ENCODE measurements around the gene CD79A. TPM values are rescaled to one million over a fixed set of nuclear protein-coding genes. Genes with fewer than 3 reads are reported as not detected.

CD79A gene
- total and polyA plus RNA-seq, 5 donors, result 0.09 to 0.58 (median 0.37) TPM; not detected in 2

DNA sequence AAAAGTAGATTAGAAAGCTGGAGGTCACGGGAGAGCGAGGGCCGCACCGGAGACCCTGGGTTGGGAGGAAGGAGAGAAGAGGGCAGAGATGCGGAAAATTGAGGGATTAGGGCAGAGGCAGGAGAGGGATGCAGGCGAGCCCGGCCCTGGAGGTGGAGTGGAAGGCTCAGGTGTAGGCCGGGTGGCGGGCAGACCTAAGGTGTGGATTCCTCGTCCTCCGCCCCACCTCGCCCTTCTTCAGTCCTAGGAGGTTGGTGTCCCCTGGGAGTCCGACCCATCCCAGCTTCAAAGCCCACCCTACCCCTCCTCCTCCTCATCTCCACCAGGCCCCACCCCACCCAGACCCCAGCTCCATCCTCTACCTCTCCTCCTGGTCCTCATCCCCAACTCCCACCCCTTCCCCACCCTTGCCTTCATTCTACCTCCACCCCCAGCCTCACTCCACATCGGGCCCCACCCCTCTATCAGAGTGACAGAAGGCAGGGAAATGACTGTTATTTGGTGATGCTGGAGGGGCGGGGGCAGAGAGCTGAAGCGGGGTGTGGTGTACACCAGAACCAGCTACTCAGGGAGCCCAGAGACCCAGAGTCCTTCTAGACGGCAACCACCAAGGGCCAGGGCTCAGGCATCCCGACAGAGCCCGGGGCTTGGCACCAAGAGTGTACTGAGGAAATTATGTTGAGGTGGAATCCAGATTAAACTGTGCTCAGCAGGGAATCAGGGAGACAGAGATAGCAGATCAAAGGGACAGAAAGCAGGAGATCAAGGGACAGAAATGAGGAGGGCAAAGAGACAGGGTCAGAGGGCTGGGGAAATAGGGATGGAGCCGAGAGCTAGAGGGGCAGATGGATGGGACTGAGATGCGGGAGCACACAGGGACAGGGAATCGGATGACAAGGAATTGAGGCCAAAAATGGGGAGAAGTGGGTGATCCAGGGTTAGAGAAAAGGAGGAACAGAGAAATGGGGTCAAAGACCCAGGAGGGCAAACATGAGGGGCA is 44.8 kb downstream of the CD79A start:
- no peak overlapping the region for H3K27ac ChIP-seq (ENCODE audit: low read length)
- WGBS, result 8% methylated on average over 22 of the region's 22 CpGs
- no peaks in the 10 kb centered on the region for H3K9me3 ChIP-seq (ENCODE audit: control insufficient read depth, low read length)
- no peak overlapping the region for H3K4me3 ChIP-seq (ENCODE audit: low read length)
- ATAC-seq (no peak), DNase-seq (peak in 2 of 3 donors; percentile 30 to 32)
- intact Hi-C loops (cut with DNase I), result no loop called here
- no peaks in the 10 kb centered on the region for H3K4me1 ChIP-seq (ENCODE audit: control insufficient read depth, insufficient read depth, low read length)
- H3K27me3 ChIP-seq (ENCODE audit: control insufficient read depth, insufficient read depth), result no peaks in the 10 kb centered on the region

DNA sequence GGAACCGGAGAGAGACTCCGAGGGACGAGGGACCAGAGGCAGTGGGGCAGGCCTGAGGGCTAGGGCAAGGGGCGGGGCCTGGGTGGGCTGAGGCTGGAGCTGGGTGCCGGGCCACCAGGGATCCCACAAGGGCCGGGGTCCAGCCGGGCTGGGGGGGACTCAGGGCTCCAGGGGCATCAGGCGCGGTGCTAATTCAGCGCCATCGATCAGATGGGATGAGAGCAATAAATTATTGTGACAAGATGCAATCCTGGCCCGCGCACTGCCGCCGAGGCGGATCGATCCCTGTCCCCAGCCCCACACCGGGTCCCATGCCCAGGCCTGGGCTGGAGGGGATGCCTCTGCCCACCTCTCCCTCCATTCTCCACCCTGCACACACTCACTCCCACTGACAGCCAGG is 45.5 kb downstream of the CD79A start:
- no peaks in the 10 kb centered on the region for H3K4me1 ChIP-seq (ENCODE audit: control insufficient read depth, insufficient read depth, low read length)
- peak in 2 of 3 donors; percentile 14 to 30 for DNase-seq
- intact Hi-C loops (cut with DNase I), result no loop called here
- no peaks in the 10 kb centered on the region for H3K9me3 ChIP-seq (ENCODE audit: control insufficient read depth, low read length)
- 17% methylated on average over 18 of the region's 18 CpGs for WGBS
- no peak overlapping the region for H3K27ac ChIP-seq (ENCODE audit: low read length)
- H3K4me3 ChIP-seq (ENCODE audit: low read length), result no peak overlapping the region
- no peak for ATAC-seq
- no peaks in the 10 kb centered on the region for H3K27me3 ChIP-seq (ENCODE audit: control insufficient read depth, insufficient read depth)

DNA sequence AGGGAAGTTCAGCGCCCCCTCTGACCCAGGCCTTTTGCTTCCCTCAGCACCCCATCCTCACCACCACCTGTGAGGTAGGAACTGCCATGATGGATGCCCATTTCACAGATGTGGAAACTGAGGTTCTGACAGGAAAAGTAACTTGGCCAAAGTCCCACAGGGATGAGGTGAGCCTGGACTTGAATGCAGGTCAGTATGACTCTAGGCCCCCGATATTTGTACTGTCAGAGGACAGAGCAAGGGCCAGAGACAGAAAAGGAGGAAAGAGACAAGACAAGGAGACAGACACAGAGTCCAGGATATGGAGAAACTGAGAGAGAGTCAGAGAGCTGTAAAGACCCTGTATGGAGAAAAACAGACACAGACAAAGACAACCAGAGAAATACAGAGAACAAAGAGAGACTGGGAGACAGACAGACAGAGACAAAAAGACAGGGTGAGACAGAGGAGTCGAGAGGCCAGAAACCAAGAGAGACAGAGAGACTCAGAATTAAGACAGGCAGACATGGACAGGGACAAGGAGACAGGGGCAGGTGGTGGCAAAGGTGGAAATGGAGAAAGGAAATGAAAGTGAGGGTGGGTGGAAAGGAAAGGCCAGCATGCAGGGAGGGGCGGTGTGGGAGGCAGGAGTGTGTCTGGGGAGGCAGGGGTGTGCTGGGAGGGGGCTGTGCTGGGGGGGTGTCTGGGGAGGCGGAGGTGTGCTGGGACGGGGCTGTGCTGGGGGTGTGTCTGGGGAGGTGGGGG is 46.1 kb downstream of the CD79A start:
- no peak for ATAC-seq
- WGBS, result 37% methylated on average over 6 of the region's 6 CpGs
- intact Hi-C loops (cut with DNase I), result no loop called here
- Histone ChIP-seq H3K4me3 (ENCODE audit: low read length) (no peak overlapping the region), H3K9me3 (ENCODE audit: control insufficient read depth, low read length) (no peaks in the 10 kb centered on the region), H3K27ac (ENCODE audit: low read length) (no peak overlapping the region), H3K4me1 (ENCODE audit: control insufficient read depth, insufficient read depth, low read length) (no peaks in the 10 kb centered on the region), H3K27me3 (ENCODE audit: control insufficient read depth, insufficient read depth) (no peaks in the 10 kb centered on the region)
- DNase-seq, result peak in 1 of 3 donors; percentile 2

DNA sequence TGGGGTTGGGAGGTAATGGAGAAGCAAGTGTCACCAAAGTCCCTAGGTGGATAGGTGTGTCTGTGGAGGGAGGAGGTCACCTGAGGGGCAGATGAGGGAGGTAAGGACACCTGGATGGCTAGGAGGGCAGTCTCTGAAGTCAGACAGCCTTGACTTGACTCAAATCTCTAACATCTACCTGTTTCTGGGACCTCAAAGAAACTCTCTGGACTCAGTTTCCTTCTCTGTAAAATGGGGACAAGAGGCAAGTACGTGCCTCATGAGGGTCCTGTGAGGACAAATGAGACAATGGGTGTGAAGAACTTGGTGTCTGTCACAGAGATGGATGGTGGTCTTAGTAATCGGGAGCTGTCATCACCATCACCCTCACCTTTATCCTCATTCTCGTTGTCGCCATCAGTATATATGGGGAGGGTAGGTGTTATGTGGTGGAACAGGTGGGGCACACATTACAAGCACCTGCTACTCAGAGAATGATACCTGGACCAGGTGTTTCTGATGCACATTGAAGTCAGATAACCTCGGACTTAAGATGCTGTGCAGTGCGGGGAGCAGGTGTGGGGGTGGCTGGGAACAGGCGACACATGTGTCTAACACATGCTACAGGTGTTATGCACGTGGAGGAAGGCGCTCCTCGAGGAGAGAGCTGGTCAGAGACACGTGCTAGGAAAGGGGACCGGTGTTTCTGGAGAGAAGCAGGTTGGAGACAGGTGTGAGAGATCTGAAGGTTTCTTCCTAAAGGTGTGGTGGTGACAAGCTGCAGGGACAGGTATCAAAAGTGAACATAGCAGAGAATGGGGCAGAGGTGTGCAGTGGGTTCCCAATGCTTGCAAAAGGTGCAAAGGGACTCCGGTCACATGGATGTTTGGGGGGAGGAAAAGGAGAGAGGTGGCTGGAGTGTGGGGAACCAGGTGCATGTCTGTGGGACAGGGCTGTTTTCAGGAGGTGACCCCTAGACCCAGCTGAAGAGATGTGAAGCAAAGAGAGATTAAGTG is 47.4 kb downstream of the CD79A start:
- Histone ChIP-seq H3K4me3 (ENCODE audit: low read length) (no peak overlapping the region), H3K27me3 (ENCODE audit: control insufficient read depth, insufficient read depth) (no peaks in the 10 kb centered on the region), H3K4me1 (ENCODE audit: control insufficient read depth, insufficient read depth, low read length) (peaks cover 2% of the 10 kb centered on the region), H3K27ac (ENCODE audit: low read length) (no peak overlapping the region), H3K9me3 (ENCODE audit: control insufficient read depth, low read length) (no peaks in the 10 kb centered on the region)
- ATAC-seq (no peak), DNase-seq (peak in 2 of 3 donors; percentile 9 to 27)
- 37% methylated on average over 13 of the region's 13 CpGs for WGBS
- intact Hi-C loops (cut with DNase I), result no loop called here

DNA sequence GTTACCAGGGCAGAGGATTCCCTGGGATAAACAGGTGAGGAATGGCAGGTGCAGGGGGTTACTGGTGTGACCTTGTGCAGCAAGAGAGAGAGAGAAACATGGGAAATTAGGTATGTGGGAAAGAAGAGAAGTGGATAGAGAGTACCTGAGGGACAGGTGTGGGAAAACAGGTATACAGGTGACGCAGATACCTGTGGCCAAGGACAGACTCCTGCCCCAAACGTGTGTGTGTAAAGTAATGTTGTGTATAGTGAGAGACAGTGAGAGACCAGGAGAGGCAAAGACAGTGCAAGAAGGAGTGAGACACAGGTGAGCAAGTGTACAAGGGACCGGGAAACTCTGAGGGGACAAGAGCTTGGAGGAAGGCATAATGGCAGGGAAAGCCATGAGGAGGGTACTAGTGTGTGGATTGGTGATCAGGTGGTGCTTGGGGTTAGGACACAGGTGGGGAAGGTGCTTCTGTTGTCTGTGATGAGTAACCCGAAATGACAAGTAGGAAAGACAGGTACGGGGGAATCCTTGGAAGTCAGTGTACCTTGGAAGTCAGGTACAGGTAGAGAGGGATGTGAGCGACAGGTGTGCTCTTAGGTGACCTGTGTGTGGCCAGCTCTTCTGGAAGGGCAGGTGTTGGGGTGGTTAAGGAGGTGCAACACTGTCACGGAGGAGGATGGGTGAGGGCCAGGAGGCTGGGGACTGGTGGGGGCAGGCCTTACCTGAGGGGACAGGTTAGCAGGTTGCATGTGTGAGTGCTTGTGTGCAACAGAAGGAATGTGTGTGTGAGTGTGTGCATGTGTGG is 48.3 kb downstream of the CD79A start:
- intact Hi-C loops (cut with DNase I), result no loop called here
- Histone ChIP-seq H3K9me3 (ENCODE audit: control insufficient read depth, low read length) (no peaks in the 10 kb centered on the region), H3K27me3 (ENCODE audit: control insufficient read depth, insufficient read depth) (no peaks in the 10 kb centered on the region), H3K4me1 (ENCODE audit: control insufficient read depth, insufficient read depth, low read length) (peaks cover 2% of the 10 kb centered on the region), H3K4me3 (ENCODE audit: low read length) (no peak overlapping the region), H3K27ac (ENCODE audit: low read length) (no peak overlapping the region)
- peak in 1 of 3 donors; percentile 4 for DNase-seq
- 36% methylated on average over 7 of the region's 7 CpGs for WGBS
- ATAC-seq, result no peak

DNA sequence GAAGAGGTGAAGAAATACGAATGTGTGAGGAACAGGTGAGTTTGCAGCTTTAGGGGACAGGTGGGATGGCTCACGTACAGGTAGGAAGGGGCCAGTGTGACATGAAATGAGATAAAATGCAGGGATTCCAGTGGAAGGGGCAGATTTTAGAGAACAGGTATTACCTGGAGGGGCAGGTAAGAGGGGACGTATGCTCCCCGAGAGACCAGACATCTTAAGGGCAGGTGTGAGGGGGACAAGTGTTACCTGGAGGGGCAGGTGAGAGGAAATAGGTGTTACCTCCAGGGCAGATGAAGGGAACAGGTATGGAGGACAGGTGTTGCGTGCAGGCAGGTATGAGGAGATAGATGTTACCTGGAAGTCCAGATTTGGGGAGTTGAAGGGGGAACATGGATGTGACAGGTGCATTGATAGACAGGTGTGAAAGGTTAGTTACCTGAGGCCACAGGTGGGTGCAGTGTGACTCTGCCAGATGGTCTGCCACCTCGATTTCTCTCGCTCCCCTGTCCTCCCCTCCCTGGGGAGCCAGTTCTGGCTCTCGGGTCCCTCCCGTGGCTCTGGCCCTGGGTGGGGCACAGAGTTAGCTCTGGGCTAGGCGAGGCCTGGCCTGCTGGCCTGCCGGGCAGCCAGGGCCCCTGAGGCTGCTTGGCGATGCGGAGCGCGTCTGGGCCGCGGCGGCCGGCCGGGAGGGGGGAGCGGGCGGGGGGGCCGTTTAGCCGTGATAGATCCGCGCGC is 49.1 kb downstream of the CD79A start:
- no peak overlapping the region for H3K4me3 ChIP-seq (ENCODE audit: low read length)
- DNase-seq (peak in 1 of 3 donors; percentile 23), ATAC-seq (no peak)
- H3K4me1 ChIP-seq (ENCODE audit: control insufficient read depth, insufficient read depth, low read length), result peaks cover 2% of the 10 kb centered on the region
- no peak overlapping the region for H3K27ac ChIP-seq (ENCODE audit: low read length)
- H3K27me3 ChIP-seq (ENCODE audit: control insufficient read depth, insufficient read depth), result no peaks in the 10 kb centered on the region
- intact Hi-C loops (cut with DNase I), result no loop called here
- 18% methylated on average over 27 of the region's 27 CpGs for WGBS
- no peaks in the 10 kb centered on the region for H3K9me3 ChIP-seq (ENCODE audit: control insufficient read depth, low read length)

DNA sequence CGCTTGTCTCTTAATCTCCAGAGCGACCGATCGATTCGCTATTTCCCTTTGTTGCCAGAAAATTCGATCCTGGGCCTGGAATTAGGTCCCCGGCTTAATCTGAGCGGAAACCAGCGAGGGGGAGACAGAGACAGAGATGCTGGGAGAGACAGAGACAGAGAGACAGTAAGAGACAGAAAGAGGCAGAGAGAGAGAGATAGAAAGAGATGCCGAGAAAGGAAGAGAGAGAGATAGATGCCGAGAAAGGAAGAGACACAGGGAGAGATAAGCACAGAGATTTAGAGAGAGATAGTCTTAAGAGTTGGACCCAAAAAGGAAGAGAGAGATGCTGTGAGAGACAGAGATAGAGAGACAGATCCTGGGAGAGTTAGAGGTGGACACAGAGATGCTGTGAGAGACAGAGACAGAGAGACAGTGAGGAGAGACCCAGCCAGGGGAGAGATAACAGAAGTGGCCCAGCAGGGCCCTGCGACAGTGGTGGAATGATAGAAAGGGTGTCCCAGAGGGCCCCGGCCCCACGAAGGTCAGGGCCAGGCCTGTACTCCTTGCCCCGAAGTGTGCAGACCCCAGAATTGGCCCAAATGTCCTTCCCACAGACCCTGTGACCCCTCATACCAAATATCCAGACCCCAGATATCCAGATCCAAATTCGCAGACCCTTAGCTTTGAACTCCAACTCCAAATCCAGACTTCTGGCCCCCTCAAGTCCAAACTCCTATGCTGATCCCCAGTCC is 49.9 kb downstream of the CD79A start:
- WGBS, result 35% methylated on average over 16 of the region's 16 CpGs
- H3K27ac ChIP-seq (ENCODE audit: low read length), result no peak overlapping the region
- peaks cover 2% of the 10 kb centered on the region for H3K4me1 ChIP-seq (ENCODE audit: control insufficient read depth, insufficient read depth, low read length)
- no peak overlapping the region for H3K4me3 ChIP-seq (ENCODE audit: low read length)
- DNase-seq (peak in 1 of 3 donors; percentile 20), ATAC-seq (no peak)
- H3K27me3 ChIP-seq (ENCODE audit: control insufficient read depth, insufficient read depth), result no peaks in the 10 kb centered on the region
- H3K9me3 ChIP-seq (ENCODE audit: control insufficient read depth, low read length), result no peaks in the 10 kb centered on the region
- intact Hi-C loops (cut with DNase I), result no loop called here

DNA sequence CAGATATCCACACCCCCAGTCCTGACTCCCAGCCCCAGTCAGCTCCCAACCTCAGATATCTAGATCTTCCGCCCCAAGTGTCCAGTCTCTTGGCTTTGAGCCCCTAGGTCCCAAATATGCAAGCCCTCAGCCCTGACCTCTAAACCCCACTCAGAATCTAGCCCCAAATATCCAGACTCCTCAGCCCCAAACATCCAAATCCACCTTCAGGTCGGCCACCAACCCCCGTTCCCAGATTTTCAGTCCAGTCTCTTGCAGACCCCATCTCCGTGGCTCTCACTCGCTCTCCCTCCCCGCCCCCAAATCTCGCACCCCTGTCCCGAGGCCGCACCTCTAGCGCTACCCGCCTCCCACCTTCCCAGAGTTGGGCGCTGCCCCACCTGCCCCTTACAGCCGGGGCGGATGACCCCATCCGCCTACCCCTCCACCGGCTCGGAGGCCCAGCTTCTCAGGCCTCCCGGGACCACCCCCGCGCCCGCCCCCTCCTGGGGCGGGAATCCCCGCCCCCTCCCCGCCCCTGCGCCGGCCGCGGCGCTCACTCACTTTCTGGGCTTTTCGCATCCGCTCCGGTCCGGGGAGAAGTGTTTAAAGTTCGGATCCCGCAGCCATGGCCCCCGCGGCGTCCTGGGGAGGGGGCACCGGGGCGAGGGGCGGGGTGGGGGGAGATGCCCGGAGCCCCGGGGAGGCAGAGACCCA is 50.6 kb downstream of the CD79A start:
- Histone ChIP-seq H3K27me3 (ENCODE audit: control insufficient read depth, insufficient read depth) (no peaks in the 10 kb centered on the region), H3K27ac (ENCODE audit: low read length) (no peak overlapping the region), H3K4me3 (ENCODE audit: low read length) (peak overlapping the region; percentile 57), H3K9me3 (ENCODE audit: control insufficient read depth, low read length) (no peaks in the 10 kb centered on the region), H3K4me1 (ENCODE audit: control insufficient read depth, insufficient read depth, low read length) (peaks cover 2% of the 10 kb centered on the region)
- WGBS, result 5% methylated on average over 43 of the region's 43 CpGs
- intact Hi-C loops (cut with DNase I), result no loop called here
- ATAC-seq (no peak), DNase-seq (peak in 1 of 3 donors; percentile 47)

Data from right cardiac atrium (tissue), 5 donors.